Measurements from ENCODE around the gene RBM17.

- TF ChIP-seq CTCF (conservative IDR thresholded peaks at IDR 0.05; ENCODE audit: low read depth, low read length) (no peak), EZH2phosphoT487 (IDR thresholded peaks at IDR 0.05; ENCODE audit: borderline replicate concordance, low read length) (no peak)
Observed at GRCh38 chr10:6083523-6084475, 5.0 kb upstream of the RBM17 start.

Data from PC-3 (cell line).